AG04449 (cell line): ENCODE measurements around the gene HSPBAP1.

Source experiments
- CTCF ChIA-PET: fragments of 350-600 bp; formaldehyde crosslinking; extraction: SDS; loops from one replicate; lab custom pipeline; 2021; ENCODE audit warnings: antibody characterized with exemption; lab: Yijun Ruan, JAX
- POLR2A ChIA-PET: fragments of 400-600, 350-600 bp; formaldehyde crosslinking; extraction: SDS; loops from one replicate; lab custom pipeline; 2020; ENCODE audit warnings: antibody characterized with exemption, inconsistent platforms; lab: Yijun Ruan, JAX
- DNase-seq: peaks from one replicate; pipeline ENCODE4 v3.0.0-alpha.2; 2010; ENCODE audit warnings: low read depth, low spot score
- H3K4me3 ChIP-seq: 2 replicates; pipeline ENCODE4 v1.5.1; 2011; ENCODE audit warnings: low read depth, mild to moderate bottlenecking, control low read depth, low read length
- CTCF ChIP-seq: IDR thresholded peaks from one replicate; pipeline ENCODE4 v1.5.1; 2011; ENCODE audit warnings: mild to moderate bottlenecking, moderate library complexity, low read length, control low read depth, inconsistent platforms; ENCODE audit not compliant: insufficient read depth; ENCODE audit errors: missing control alignments

Gene HSPBAP1

GRCh38 chr3:122824465-122825381 lies 31.1 kb upstream of the HSPBAP1 start:
- ChIA-PET CTCF (interaction anchor here (1.4 kb wide), 1 partner anchor 117 kb away, joined by 3 read pairs; no protein-coding TSS in a partner anchor), POLR2A (no interaction called here)
- no peak overlapping the region for H3K4me3 ChIP-seq
- no peak for DNase-seq
- no peak for TF ChIP-seq CTCF

- POLR2A ChIA-PET: no interaction called here
- DNase-seq: no peak
- H3K4me3 ChIP-seq: no peak overlapping the region
- CTCF ChIA-PET: no interaction called here
- no peak for TF ChIP-seq CTCF
Measured at GRCh38 chr3:122816587-122816986, 23.0 kb upstream of the HSPBAP1 start.

GRCh38 chr3:122810734-122811133 lies 17.1 kb upstream of the HSPBAP1 start:
- DNase-seq: no peak
- POLR2A ChIA-PET: no interaction called here
- no peak for TF ChIP-seq CTCF
- CTCF ChIA-PET: interaction anchor here (1.4 kb wide), 1 partner anchor 55 kb away, joined by 3 read pairs; no protein-coding TSS in a partner anchor
- H3K4me3 ChIP-seq: no peak overlapping the region

- CTCF ChIA-PET: interaction anchor here (1.1 kb wide), 1 partner anchor 45 kb away, joined by 3 read pairs; no protein-coding TSS in a partner anchor
- DNase-seq: no peak
- no peak for TF ChIP-seq CTCF
- POLR2A ChIA-PET: no interaction called here
- H3K4me3 ChIP-seq: no peak overlapping the region
Measured at GRCh38 chr3:122803977-122804376, 10.3 kb upstream of the HSPBAP1 start.

- TF ChIP-seq CTCF: no peak
- POLR2A ChIA-PET: no interaction called here
- CTCF ChIA-PET: no interaction called here
- DNase-seq: no peak
- no peak overlapping the region for H3K4me3 ChIP-seq
Measured at GRCh38 chr3:122802323-122802722, 8.7 kb upstream of the HSPBAP1 start.

GRCh38 chr3:122800706-122801237 lies 7.1 kb upstream of the HSPBAP1 start:
- ChIA-PET CTCF (no interaction called here), POLR2A (no interaction called here)
- no peak for DNase-seq
- H3K4me3 ChIP-seq: no peak overlapping the region
- no peak for TF ChIP-seq CTCF
